HK-2 (cell line): ENCODE data around the gene TMPRSS9.
"Not testable (repeated sequence)": the region's sequence is repeated elsewhere in the genome, so short reads cannot be mapped to it uniquely, and the experiment has no call there.

Experiments
- DNase-seq: peaks from one replicate; pipeline ENCODE4 v3.0.0-alpha.2; 2018; ENCODE audit not compliant: unreplicated experiment

Gene TMPRSS9

GRCh38 chr19:2392366-2392765 is 32.3 kb downstream of the TMPRSS9 start:
- DNase-seq, result no peak

DNA sequence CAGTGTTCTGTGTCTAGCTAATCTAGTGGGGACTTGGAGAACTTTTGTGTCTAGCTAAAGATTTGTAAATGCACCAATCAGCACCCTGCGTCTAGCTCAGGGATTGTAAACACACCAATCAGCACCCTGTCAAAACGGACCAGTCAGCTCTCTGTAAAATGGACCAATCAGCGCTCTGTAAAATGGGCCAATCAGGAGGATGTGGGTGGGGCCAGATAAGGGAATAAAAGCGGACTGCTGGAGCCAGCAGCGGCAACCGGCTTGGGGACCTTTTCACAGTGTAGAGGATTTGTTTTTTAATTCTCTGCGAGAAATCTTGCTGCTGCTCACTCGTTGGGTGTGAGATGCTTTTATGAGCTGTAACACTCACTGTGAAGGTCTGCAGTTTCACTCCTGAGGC is 32.8 kb downstream of the TMPRSS9 start:
- DNase-seq, result not testable (repeated sequence)

- no peak for DNase-seq
Measured at GRCh38 chr19:2394054-2394441, 34.0 kb downstream of the TMPRSS9 start.

GRCh38 chr19:2394442-2395292 is 34.6 kb downstream of the TMPRSS9 start:
- DNase-seq, result no peak

GRCh38 chr19:2395293-2395829 is 35.3 kb downstream of the TMPRSS9 start:
- not testable (repeated sequence) for DNase-seq

- DNase-seq, result not testable (repeated sequence)
Measured at GRCh38 chr19:2397173-2397572, 37.1 kb downstream of the TMPRSS9 start.

GRCh38 chr19:2398735-2399305 is 38.8 kb downstream of the TMPRSS9 start:
- DNase-seq, result no peak

GRCh38 chr19:2399582-2399981 is 39.5 kb downstream of the TMPRSS9 start:
- DNase-seq, result no peak

GRCh38 chr19:2408247-2408646 is 48.2 kb downstream of the TMPRSS9 start:
- no peak for DNase-seq

DNA sequence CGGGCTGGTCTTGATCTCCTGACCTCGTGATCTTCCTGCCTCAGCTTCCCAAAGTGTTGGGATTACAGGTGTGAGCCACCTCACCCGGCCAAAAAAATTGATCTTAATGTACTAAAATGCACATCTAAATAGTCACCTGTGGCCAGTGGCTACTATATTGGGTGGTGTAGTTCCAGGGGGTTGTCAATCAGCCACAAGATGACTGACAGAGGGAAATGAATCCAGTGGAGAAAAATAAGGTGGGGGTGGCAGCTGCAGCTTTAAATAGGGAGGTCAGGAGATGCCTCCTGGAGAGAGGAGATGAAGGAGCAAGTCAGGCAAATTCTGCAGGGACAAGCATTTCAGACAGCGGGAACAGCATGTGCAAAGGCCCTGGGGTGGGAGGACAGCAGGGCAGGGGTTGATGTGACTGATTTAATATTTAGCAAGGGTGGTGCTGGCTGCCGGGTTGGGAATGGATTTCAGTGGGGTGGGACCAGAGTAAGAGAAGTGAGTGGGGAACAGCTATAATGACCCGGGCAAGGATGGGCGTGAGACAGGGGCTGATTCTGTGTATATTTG is 49.4 kb downstream of the TMPRSS9 start:
- no peak for DNase-seq

GRCh38 chr19:2410023-2410422 is 50.0 kb downstream of the TMPRSS9 start:
- no peak for DNase-seq

DNA sequence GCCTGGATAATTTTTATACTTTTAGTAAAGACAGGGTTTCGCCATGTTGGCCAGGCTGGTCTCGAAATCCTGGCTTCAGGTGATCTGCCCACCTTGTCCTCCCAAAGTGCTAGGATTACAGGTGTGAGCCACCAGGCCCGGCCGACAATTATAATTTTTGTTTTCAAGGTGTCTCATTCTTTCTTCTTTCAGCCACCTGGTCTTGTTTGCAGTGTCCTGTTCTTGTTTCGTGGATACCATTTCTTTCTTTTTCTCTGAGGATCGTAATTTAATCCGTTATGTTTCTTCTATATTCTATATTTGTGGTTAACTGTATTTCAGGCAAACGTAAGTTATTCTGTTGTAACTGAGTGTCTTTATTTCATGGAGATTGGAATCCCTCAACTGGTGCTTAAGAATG is 51.6 kb downstream of the TMPRSS9 start:
- no peak for DNase-seq

DNA sequence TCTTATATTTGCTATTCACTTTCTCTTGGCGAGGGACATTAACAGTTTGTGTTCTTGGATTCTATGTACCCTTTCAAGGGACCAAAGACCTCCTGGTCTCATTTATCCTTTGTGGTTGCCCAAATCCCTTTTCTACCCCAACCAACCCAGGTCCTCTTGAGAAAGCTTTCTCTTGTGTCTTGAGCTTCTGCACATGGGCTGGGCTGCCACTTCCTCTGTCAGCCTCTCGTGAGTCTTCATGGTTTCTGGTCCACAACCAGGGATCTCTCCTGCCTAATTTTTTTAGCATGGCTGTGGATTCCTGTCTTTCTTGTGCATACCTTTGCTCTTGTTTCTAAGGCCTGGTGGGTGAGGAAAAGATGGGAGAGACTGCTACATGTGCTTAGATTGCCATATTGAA is 52.4 kb downstream of the TMPRSS9 start:
- DNase-seq, result no peak

GRCh38 chr19:2413159-2413558 is 53.1 kb downstream of the TMPRSS9 start:
- no peak for DNase-seq

- DNase-seq, result no peak
Measured at GRCh38 chr19:2413629-2414028, 53.6 kb downstream of the TMPRSS9 start.

GRCh38 chr19:2415281-2415972 is 55.4 kb downstream of the TMPRSS9 start:
- DNase-seq, result no peak

DNA sequence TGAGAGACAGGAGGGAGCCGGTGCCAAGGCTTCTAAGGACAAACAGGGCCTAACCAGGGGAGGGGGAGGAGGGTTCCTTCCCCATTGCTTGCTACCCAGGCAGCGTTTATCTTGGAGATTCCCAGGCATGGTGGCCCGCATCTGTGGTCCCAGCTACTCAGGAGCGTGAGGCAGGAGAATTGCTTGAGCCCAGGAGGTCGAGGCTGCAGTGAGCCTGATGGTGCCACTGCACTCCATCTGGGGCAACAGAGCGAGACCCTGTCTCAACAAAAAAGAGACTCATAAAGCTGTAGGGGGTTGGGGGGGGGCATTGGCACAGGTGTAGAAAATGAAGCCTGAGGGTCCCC is 55.9 kb downstream of the TMPRSS9 start:
- no peak for DNase-seq

GRCh38 chr19:2416321-2417097 is 56.4 kb downstream of the TMPRSS9 start:
- DNase-seq, result no peak

DNA sequence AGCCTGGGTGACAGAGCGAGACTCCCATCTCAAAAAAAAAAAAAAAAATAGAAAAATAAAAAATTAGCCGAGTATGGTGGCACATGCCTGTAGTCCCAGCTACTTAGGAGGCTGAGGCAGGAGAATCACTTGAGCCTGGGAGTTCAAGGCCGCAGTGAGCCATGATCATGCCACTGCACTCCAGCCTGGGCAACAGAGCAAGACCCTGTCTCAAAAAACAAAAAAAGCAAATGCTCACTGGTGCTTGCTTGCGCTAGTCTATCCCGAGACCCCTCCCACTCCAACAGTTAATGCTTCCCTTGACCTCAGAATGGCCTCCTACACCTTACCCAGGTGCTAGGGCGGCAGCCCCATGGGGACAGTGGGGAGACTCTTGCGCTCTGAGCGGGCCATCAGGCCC is 57.4 kb downstream of the TMPRSS9 start:
- DNase-seq, result not testable (repeated sequence)

DNA sequence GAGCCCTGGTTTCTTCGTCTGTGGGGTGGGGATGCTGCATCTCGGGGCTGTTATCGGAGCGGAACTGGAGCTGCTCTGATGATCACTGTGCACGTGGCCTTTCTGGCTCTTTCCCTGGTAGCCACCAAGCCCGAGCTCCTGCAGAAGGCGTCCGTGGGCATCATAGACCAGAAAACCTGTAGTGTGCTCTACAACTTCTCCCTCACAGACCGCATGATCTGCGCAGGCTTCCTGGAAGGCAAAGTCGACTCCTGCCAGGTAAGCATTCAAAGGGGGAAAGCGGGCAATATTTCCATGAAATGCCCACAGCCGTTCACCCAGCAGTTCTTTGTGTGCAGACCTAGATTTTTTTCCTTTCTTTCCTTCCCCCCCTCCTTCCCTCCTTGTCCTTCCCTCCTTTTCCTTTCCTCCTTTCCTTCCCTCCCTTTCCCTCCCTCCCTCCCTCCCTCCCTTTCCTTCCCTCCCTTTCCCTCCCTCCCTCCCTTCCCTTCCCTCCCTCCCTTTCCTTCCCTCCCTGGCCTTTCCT is 57.9 kb downstream of the TMPRSS9 start:
- no peak for DNase-seq

- DNase-seq, result no peak
Measured at GRCh38 chr19:2419754-2420153, 59.7 kb downstream of the TMPRSS9 start.
